NCI-H774 (cell line): ENCODE data around the gene LDAH.

Experiments
- DNase-seq: peaks from one replicate; lab custom pipeline; 2025; lab: John Stamatoyannopoulos, UW

LDAH gene

GRCh38 chr2:20667531-20668401, 155.1 kb downstream of the LDAH start:
- no peak for DNase-seq

GRCh38 chr2:20667151-20667530, 155.8 kb downstream of the LDAH start:
- no peak for DNase-seq

GRCh38 chr2:20666304-20667150, 156.4 kb downstream of the LDAH start, which contains the start of gene GDF7:
GDF7 (plus strand) TSS chr2:20667144; CDS start chr2:20667240, 96 bp downstream.
- no peak for DNase-seq

DNA sequence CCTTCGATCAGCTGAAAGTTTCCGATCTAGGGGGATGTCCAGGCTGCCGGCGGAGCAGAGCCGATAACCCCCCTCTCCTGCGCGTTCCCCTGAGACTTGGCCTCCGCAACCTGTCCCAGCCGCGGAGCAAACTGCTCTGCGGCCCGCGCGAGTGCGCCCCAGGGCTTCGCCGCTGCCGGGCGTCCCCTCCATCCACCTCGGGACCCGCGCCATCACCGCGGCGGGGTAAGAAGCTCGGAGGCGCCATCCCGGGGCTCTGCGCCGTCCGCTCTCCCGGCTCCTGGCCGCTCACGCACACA, 156.9 kb downstream of the LDAH start:
- no peak for DNase-seq

DNA sequence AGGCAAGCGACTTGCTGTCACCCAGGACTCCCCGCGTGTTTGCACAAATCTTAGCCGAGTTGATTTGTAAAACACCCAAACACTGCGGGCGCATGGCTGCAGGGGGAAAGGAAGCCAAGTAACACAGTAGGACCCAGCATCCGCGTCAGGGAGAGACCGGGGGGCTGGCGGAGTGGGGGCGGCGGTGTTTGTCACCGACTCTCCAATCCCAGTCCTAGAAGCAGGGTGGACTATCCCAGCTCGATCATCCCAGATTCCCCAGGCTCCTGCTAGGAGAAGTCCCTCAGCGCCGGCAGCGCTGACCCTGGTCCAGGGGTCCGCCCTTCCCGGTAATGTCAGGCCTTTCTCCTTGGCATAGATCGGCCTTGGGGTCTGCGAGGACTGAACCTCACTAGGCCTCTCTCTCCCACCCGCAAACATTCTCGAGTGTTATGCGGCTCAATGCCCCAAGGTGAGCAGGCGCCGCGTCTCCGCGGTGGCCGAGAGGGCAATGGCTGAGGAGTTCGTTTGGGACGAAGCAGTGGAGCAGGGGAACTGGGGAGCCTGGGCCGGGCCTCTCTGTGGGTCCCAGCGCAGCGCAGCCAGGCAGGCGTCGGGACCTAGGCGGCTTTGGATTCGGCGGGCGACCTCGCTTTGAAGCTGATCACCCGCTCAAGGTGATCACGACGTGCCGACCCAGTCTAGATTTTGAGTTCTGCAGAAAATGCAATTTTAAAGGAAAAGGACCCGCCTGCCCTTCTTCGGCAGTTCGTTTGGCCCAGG, 157.5 kb downstream of the LDAH start:
- no peak for DNase-seq

- no peak for DNase-seq
These were observed 158.3 kb downstream of the LDAH start for GRCh38 chr2:20664431-20665242.

DNA sequence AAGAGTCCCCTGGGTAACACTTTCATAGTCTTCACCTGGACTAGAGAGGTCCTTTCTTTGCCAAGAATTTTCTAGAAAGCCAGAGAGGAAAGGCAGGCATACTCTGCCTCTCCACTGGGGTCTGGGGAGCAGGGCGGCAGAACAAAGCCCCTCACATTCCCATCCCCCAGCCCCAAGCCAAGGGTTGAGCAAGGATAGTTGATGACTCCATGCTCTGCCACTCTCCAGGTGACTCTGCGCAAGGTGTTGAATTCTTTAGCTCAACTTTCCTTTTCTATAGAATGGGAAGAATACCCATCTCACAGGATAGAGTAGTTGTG, 158.9 kb downstream of the LDAH start:
- no peak for DNase-seq

DNA sequence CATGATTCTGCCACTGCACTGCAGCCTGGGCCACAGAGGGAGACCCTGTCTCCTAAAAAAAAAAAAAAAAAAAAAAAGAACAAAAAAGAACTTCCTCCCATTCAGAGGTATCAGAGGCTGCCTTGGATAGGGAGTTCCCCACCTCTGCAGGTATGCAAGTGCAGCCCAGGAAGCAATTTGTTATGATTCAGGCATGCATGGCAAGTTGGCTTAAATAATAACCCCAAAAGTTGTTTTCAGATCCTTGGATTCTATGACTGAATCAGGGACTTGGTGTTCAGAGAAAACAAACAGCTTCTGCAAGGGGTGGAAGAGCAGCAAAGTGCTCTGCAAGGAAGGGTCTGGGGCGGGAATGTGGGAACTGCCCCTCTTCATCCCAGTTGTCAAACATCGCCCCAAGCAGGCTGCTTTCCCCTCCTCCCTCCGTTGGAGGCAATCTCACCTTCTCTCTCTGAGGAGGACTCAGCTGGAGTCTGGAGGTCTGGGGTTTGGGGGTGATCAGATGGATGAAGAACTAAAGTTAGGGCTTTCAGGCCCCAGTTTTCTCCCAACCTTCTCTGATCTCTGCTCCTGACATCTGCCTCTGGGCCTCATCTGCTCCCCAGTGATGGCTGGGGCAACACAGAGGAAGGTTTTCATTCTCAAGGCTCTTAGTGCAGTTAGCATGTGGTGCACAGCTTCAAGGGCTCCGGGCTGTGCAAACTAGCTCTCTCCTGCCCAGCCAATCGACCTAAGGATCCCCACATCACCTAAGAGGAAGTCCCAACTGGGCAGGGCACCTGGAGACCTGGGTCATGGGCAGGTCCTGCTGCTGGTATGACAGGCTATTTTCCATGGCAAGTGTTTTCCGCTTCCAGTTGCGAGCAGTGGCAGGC, 159.5 kb downstream of the LDAH start:
- no peak for DNase-seq

- no peak for DNase-seq
These were observed 160.5 kb downstream of the LDAH start for GRCh38 chr2:20662308-20662937.

- peak; percentile 61 for DNase-seq
These were observed 161.2 kb downstream of the LDAH start for GRCh38 chr2:20661421-20662307.

DNA sequence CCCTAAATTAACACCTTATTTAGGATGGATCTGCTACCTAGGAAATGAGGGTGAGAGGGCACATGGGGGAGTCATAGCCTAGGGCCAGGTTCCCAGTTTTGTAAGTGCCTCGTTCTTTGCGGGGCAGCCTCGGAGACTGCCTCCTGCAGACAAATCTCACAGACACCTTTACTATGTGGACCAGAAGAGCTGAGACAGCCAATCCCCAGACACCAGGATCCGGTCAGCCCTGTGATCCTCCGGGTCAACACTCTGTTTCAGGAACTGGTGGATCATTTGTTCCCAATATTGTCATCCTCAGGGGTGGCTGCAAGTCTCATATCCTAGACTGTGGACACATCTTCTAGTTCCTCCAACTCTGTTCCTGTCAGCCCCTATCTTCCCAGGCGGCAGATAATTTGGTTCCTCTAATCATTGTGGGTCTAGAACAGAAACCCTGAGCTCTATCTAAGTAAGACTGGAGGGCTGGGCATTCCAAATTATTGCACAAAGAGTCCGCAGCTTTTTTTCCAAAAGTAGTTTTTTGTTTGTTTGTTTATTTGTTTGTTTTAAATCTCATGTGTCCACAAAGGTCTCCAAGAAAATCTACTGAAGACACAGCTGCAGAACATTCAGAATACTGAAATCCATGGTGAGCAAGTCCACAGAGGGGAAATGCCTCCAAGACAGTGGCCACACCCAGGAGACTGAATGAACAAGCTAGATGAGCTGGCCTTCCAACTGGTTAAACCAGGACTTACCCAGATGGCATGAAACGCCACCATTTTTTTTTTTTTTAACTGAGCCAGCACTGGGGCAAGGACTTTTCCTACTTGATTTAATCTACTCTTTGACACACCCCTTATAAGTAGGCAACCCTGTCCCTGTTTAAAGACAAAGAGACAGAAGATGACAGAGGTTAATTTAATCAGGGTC, 162.1 kb downstream of the LDAH start:
- no peak for DNase-seq

DNA sequence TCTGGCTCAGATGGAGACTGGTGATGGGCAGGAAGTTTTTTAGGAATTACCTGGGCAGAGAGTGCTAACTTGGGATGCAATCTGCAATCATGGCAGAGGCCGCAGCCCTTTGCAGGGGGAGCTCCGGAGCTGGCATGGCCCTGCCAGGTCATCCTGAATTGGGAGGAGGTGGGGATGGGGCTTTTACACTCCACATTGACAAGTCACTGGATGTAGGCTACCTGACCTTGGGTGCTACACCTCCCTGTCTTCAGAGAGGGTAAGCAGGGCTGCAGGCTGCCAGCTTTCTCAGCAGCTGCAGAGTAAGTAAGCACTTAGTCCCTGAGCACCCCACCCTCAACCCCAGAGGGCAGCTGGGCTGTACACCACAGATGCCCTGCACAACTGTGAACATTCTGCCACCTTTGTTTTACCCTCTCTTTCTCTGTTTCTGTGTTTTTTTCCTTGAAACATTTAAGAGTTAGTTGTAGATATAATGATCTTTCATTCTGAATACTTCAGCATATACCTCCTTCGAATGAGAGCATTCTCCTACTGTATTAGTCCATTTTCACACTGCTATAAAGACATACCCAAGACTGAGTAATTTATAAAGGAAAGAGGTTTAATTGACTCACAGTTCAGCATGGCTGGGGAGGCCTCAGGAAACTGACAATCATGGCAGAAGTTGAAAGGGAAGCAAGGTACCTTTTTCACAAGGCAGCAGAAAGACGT, 165.2 kb downstream of the LDAH start:
- DNase-seq, result no peak

- no peak for DNase-seq
These were observed 166.3 kb downstream of the LDAH start for GRCh38 chr2:20656561-20656960.

- DNase-seq, result no peak
These were observed 168.4 kb downstream of the LDAH start for GRCh38 chr2:20654535-20654813.

GRCh38 chr2:20653695-20654534, 169.0 kb downstream of the LDAH start:
- no peak for DNase-seq

DNA sequence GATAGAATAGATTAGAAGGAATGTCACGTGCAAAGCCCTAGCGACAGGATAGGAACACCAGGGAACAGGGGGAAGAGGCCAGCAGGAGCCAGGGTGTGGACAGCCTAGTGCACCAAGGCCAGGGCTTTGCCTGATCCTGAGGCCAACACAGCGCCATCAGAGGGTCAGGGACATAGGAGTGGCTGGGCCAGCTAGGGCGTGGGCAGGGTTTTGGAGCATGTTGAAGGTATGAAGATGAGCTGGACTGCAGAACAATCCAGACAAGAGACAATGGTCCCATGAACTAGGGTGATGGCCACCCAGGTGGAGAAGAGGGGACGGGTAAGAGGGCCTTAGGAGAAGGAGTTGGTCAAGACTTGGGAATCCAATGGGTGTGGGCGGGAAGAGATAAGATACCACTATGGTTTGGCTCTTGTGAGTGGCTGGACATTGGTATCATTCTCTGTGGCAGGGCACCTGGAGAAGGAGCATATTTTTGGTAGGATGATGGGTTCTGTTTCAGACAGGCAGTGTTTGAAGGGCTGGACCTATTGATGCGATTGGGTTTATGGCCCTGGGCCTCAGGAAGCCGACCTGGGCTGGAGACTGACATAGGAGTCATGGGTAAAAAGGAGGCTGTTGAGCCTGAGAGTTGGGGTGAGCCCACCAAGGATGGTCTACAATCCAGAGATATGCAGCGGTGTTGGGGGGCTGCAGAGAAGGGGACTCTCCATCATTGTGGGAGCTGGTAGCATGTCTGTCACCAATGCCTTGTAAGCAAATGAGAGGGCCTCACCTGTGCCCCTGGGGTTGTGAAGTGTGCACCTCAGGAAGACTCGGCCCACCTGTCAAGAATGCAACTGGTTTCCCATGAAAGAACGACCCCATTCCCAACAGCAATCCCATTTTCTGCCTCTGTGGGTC, 170.0 kb downstream of the LDAH start:
- DNase-seq, result no peak
